Fibroblast of mammary gland (primary cell): ENCODE results near the gene LUM.

ENCODE experiments used
- DNase-seq: peaks from one replicate; pipeline ENCODE4 v3.0.0-alpha.2; 2010; ENCODE audit warnings: low read depth
- H3K4me3 ChIP-seq: 2 replicates; pipeline ENCODE4 v1.5.1; 2011; ENCODE audit warnings: low read depth, mild to moderate bottlenecking, low read length, moderate library complexity; ENCODE audit not compliant: control insufficient read depth
- TF ChIP-seq, protein P1 (sequence below): conservative IDR thresholded peaks from 2 replicates; pipeline ENCODE4 v1.5.1; 2011; ENCODE audit warnings: low read depth, low read length, inconsistent platforms; ENCODE audit not compliant: control insufficient read depth, insufficient read depth

Gene LUM

DNA sequence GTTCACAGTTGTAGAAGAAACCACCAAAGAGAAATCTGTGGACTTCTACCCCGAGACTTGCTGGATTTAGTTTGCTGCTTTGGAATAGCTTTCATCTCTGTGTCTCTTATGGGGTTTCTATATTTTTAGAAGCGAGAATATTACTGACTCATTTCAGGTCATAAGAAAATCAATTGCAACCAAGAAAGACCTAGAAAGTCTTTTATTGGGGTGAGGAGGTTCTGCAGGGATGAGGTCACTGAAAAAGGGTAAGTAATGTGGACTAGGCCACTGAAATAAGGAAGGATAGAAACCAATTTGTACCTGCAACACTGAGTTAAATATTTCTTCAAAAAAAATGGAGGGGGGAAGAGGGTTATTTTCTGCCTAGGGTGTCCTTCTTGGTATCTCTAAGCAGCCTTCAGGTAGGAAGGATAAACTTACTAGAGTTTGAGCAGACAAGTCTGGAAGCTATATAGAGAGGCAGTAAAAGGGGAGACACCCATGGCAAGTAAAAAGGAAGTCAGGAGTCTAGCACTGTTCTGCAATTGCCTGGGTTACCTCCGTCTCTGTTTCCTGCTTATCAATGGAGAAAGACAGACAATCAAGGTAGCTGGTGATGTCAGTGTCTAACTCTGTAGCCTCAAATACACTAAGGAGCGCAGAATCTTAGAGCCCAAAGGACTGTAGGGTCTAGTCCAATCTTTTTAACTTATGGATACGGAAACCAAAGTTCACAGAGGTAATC lies 33.9 kb downstream of the LUM start:
- no peak for DNase-seq
- TF ChIP-seq, protein P1, sequence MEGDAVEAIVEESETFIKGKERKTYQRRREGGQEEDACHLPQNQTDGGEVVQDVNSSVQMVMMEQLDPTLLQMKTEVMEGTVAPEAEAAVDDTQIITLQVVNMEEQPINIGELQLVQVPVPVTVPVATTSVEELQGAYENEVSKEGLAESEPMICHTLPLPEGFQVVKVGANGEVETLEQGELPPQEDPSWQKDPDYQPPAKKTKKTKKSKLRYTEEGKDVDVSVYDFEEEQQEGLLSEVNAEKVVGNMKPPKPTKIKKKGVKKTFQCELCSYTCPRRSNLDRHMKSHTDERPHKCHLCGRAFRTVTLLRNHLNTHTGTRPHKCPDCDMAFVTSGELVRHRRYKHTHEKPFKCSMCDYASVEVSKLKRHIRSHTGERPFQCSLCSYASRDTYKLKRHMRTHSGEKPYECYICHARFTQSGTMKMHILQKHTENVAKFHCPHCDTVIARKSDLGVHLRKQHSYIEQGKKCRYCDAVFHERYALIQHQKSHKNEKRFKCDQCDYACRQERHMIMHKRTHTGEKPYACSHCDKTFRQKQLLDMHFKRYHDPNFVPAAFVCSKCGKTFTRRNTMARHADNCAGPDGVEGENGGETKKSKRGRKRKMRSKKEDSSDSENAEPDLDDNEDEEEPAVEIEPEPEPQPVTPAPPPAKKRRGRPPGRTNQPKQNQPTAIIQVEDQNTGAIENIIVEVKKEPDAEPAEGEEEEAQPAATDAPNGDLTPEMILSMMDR, result no peak
- H3K4me3 ChIP-seq, result no peak overlapping the region

DNA sequence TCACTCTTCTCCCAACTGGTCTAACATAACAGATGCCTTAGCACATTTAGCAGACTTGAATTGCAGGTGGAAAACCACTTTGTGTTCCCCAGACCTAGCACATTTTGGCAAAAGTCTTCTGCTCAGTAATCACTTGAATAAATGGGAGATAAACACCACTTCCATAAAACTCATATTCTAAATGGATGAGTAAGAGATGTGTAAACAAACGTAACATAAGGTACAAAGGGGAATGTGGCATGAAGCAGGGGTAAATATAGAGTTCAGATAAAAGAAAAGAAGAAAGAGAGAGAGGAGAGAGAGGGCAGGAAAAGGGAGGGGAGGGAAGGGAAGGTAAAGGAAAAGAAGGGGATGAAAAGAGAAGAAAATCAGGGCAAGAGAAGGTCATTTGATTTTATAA lies 36.4 kb downstream of the LUM start:
- no peak overlapping the region for H3K4me3 ChIP-seq
- TF ChIP-seq, protein P1, result no peak
- no peak for DNase-seq

DNA sequence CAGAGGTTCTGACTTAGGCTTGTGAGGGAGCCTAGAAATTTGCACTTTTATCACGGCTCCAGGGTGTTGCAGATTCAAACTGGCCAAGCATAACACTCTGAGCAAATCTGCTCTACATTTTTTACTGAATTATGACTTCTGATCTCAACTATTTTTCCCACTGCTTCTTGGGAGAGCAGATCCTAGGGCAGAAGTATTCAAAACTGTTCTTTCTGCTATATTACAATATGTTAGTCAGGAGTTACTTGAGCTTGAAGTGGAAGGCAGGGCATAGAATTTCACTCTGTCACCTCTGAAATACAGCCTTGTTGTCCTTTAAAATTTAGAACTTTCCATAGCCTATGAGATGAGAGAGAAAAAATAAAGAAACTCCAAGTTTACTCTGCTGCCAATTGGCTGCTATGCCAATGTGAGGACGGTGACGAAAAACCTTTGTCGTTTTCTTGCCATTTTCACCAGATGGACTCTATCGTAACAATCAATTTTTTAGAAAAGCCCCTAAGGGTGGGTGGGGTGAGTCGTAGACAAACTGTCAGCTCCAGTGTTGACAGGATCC lies 37.1 kb downstream of the LUM start:
- TF ChIP-seq, protein P1, result no peak
- H3K4me3 ChIP-seq, result no peak overlapping the region
- DNase-seq, result no peak

DNA sequence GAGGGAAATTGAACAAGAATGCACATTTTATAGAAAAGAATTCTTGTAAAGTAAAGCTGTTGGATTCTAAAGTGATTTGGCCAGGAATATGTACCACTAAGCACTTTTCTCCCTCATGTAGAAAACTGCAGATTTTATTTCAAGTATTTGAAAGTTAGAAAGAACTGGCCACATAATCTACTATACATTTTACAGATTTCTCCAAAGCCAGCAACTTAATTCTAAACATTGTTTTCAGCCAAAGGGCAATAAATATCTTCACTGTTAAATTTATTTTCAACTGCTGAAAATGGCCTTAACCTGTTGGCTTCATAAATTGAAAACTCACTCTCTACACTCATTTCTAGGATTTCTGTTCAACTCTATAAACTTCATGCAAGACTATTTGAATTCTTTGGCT lies 37.9 kb downstream of the LUM start:
- no peak overlapping the region for H3K4me3 ChIP-seq
- TF ChIP-seq, protein P1, result no peak
- no peak for DNase-seq

DNA sequence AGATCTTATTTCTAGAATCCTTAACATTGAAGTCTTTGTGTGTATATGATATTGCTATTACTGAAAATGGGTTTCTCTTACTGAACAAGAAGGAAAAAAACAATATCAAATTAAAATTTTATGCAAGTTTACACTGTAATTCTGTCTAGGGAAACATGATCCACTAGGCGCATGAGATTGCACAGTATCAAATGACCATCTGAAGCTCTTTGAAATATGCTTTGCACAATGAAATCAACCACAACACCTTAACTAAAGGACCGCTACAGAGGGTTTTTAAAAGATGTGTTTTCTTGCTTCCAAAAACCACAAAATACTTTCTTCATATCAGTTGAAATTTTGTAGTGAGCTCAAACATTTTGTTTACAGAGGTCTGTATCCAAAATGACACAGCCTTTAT lies 38.4 kb downstream of the LUM start:
- no peak overlapping the region for H3K4me3 ChIP-seq
- TF ChIP-seq, protein P1, result no peak
- DNase-seq, result no peak

DNA sequence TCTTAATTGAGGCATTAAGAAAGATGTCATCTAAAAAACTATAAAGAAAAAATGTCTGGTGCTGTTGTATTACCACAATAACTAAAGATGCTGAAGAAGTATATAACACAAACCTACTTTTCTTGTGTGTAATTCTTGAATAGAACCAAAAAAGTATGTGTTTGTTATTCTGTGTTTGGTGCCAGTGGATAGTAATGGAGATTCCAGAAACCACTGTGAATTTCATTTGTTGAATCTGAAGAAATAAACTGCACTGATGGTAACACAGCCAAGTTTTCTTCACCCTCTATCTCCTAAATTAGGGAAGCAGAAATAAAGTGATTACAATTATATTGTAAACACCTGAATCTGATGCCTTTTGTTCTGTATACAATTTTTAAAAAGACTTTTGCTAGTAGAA lies 40.4 kb downstream of the LUM start:
- TF ChIP-seq, protein P1, result no peak
- DNase-seq, result no peak
- H3K4me3 ChIP-seq, result no peak overlapping the region

DNA sequence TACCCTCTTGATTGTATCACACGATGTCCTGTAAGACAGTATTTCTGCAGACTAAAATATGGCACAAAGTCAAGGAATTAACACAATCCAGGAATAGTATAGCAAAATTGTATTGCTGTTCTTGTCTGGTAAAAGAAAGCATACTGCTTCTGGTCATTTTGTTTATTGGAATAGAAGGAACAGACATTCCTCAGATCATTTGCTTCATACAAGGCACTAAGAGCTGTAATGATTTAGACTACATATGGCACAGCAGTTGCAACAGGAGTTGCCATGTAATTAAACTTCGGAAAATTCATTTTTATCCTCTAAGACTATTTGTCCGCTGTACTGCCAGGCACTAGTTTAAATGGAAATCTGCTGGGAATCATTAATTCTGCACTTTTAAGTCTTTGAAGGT lies 45.9 kb downstream of the LUM start:
- no peak overlapping the region for H3K4me3 ChIP-seq
- no peak for DNase-seq
- TF ChIP-seq, protein P1, result no peak
